Measurements from ENCODE around the gene PPM1D. TPM values are rescaled to one million over a fixed set of nuclear protein-coding genes. Genes with fewer than 3 reads are reported as not detected.

Gene PPM1D
- total RNA-seq, 4 donors from 2014 or later, result 10.9 to 31.1 (median 16.7) TPM

GRCh38 chr17:60677308-60678117 is 77.5 kb downstream of the PPM1D start, which contains the start of gene BCAS3:
Gene BCAS3 (plus strand): TSS chr17:60677851.
- no peak for TF ChIP-seq POLR2A (IDR thresholded peaks at IDR 0.05)
- TF ChIP-seq, protein P1, sequence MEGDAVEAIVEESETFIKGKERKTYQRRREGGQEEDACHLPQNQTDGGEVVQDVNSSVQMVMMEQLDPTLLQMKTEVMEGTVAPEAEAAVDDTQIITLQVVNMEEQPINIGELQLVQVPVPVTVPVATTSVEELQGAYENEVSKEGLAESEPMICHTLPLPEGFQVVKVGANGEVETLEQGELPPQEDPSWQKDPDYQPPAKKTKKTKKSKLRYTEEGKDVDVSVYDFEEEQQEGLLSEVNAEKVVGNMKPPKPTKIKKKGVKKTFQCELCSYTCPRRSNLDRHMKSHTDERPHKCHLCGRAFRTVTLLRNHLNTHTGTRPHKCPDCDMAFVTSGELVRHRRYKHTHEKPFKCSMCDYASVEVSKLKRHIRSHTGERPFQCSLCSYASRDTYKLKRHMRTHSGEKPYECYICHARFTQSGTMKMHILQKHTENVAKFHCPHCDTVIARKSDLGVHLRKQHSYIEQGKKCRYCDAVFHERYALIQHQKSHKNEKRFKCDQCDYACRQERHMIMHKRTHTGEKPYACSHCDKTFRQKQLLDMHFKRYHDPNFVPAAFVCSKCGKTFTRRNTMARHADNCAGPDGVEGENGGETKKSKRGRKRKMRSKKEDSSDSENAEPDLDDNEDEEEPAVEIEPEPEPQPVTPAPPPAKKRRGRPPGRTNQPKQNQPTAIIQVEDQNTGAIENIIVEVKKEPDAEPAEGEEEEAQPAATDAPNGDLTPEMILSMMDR (IDR thresholded peaks at IDR 0.05), result peak in 1 of 3 donors; percentile 38
- peak; percentile 99 to 100 for DNase-seq (ENCODE audit: low spot score in 2 of 2)
- H3K4me3 ChIP-seq (ENCODE audit: low read depth, poor library complexity, severe bottlenecking), result peak within 1 kb of the TSS; percentile 86
- intact Hi-C loops (cut with DNase I; ENCODE audit: low total_unique reads), result no loop called here
- WGBS, 2 donors, result 0% methylated on average over 48 to 50 of the region's 51 CpGs

- DNase-seq (ENCODE audit: low spot score in 2 of 2), result no peak
- no peak for TF ChIP-seq POLR2A (IDR thresholded peaks at IDR 0.05)
- TF ChIP-seq, protein P1 (IDR thresholded peaks at IDR 0.05), result no peak
- intact Hi-C loops (cut with DNase I; ENCODE audit: low total_unique reads), result no loop called here
- peak overlapping the region; percentile 86 for H3K4me3 ChIP-seq (ENCODE audit: low read depth, poor library complexity, severe bottlenecking)
- 4 to 6% methylated on average over 6 of the region's 6 CpGs for WGBS, 2 donors
Measured at GRCh38 chr17:60678118-60678444, 78.1 kb downstream of the PPM1D start.

DNA sequence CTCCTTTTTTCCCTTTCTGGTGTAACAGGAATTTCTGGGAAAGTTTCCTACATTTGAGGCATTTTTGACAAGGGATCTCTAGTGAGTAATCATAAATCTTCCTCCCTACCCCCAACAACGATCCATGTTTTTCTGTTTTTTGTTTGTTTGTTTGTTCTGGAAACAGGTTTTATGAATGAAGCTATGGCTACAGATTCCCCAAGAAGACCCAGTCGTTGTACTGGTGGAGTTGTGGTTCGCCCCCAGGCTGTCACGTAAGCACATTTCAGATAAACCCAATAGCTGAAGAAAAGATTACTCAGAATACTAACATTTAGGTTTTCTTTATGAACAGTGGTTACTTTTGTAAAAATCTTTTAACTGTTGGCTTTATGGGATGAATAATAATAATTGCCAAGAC is 79.3 kb downstream of the PPM1D start:
- WGBS, 2 donors, result 74 to 80% methylated on average over 4 of the region's 4 CpGs
- intact Hi-C loops (cut with DNase I; ENCODE audit: low total_unique reads), result no loop called here
- TF ChIP-seq, protein P1 (IDR thresholded peaks at IDR 0.05), result no peak
- no peak for TF ChIP-seq POLR2A (IDR thresholded peaks at IDR 0.05)
- H3K4me3 ChIP-seq (ENCODE audit: low read depth, poor library complexity, severe bottlenecking), result no peak overlapping the region
- DNase-seq (ENCODE audit: low spot score in 2 of 2), result no peak

DNA sequence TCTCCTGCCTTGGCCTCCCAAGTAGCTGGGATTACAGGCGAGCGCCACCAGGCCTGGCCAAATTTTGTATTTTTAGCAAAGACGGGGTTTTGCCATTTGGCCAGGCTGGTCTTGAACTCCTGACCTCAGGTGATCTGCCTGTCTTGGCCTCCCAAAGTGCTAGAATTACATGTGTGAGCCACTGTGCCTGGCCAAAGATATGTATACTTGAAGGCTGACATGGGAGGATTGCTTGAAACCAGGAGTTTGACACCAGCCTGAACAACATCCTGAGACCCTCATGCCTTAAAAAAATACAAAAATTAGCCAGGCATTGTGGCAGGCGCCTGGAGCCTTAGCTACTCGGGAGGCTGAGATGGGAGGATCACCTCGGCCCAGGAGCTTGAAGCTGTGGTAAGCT is 80.8 kb downstream of the PPM1D start:
- TF ChIP-seq, protein P1 (IDR thresholded peaks at IDR 0.05), result no peak
- TF ChIP-seq POLR2A (IDR thresholded peaks at IDR 0.05), result no peak
- H3K4me3 ChIP-seq (ENCODE audit: low read depth, poor library complexity, severe bottlenecking), result no peak overlapping the region
- 96 to 97% methylated on average over 6 of the region's 6 CpGs for WGBS, 2 donors
- no peak for DNase-seq (ENCODE audit: low spot score in 2 of 2)
- intact Hi-C loops (cut with DNase I; ENCODE audit: low total_unique reads), result no loop called here

- WGBS, 2 donors, result 96% methylated on average over 7 of the region's 7 CpGs
- DNase-seq (ENCODE audit: low spot score in 2 of 2), result no peak
- TF ChIP-seq, protein P1 (IDR thresholded peaks at IDR 0.05), result no peak
- TF ChIP-seq POLR2A (IDR thresholded peaks at IDR 0.05), result no peak
- intact Hi-C loops (cut with DNase I; ENCODE audit: low total_unique reads), result no loop called here
- no peak overlapping the region for H3K4me3 ChIP-seq (ENCODE audit: low read depth, poor library complexity, severe bottlenecking)
Measured at GRCh38 chr17:60685437-60685836, 85.4 kb downstream of the PPM1D start.

DNA sequence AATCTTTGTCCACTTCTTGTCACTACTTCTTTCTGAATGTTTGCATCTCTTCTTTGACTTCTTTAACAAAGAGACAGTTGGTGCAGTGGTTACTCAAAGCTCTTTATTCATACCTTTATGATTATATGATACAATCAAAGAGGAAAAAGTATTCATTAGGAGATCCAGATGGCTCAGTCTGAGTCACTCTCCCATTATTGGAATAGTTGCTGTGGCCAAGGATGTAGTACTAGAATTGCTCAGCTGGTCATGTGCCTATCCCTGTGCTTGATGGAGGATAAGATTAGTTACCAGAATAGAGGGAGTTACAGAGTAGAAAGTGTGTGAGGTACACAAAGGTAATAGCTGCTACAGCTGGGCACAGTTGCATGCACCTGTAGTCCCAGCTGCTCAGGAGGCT is 96.0 kb downstream of the PPM1D start:
- TF ChIP-seq, protein P1 (IDR thresholded peaks at IDR 0.05), result no peak
- TF ChIP-seq POLR2A (IDR thresholded peaks at IDR 0.05), result no peak
- DNase-seq (ENCODE audit: low spot score in 2 of 2), result no peak
- intact Hi-C loops (cut with DNase I; ENCODE audit: low total_unique reads), result no loop called here
- H3K4me3 ChIP-seq (ENCODE audit: low read depth, poor library complexity, severe bottlenecking), result no peak overlapping the region
